OCI-M1 (cell line): ENCODE data around the gene PLAC1.

Source experiments
- DNase-seq: peaks from one replicate; lab custom pipeline; 2025; lab: John Stamatoyannopoulos, UW

The PLAC1 gene

DNA sequence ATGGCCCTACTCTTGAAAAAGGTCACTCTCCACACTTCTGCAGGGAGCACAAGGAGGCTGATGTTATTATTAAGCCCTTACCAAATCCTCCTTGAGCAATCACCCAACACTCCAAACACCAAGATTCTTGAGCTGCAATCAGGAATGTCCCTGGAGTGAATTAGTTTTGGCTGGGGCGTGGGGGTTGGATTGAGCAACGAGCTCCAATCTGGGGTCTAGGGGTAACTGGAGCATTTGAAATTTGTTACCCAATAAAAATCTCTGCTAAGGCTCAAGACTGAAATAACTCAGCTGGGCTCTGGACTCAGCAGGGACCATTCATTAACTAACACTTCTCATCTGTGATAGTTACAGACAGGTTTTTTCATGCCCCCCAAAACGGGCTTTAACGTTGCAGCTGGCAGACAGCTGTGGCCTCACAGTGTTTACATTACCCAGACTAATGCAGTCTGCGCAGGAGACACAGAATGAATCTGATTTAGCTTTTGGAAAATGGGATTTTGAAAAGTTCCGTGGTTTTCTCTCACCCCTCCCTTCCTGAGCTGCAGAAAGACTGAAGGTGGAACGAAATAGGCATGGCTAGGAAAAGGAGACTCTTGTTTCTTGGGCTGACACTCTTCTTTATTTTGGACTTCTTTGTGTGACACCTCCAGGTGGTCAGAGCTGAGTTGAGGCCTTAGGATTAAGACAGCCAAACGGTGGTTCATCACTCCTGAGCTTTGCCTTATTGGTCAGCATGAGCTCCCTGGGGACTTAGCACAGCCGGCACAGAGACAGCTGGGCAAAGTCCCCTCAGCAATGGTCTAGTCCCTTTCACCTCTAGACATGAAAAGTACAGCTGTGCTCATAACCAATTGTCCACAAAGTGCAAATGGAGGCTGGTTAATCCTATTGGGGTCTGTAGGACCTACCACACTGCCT, 26.6 kb downstream of the PLAC1 start:
- no peak for DNase-seq

DNA sequence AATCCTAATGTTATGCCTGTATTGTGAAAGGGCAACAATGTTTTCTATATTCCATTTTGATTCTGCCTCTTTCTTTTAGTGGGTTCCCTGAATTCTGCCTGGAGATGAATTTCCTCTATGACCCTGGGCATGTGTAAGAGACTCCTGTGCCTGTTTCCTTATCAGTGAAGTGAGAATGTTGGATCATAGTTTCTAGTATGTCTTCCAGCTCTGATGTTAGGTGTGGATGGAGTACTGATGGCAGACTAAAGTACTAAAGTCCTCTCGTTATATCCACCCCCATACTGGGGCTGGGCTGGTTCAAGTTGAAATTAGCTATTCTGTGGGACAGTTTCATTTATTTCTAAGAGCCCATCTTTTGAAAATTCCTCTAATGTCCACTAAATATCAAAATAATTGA, 29.6 kb downstream of the PLAC1 start:
- DNase-seq = no peak

- no peak for DNase-seq
These were observed 31.8 kb downstream of the PLAC1 start for GRCh38 chrX:134626434-134626833.

DNA sequence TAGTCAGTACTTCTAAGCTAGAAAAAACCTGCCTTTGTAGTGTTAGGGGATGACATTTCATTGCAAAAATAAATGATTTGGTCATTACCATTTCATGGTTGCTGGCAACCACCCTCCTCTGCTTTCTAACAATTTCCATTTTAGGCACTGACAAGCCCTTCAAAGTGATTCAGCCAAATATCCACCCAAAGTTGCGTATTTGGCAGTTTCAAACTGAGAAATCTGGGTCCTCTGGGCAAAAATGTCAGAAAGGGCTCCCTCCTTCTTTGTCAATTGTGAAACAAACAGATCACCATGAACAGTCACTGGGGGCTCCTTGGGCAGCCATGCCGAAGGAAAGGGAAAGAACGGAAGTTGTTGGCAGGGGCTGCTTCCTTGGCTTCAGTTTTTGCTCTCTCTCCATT, 33.0 kb downstream of the PLAC1 start:
- no peak for DNase-seq

- DNase-seq = no peak
These were observed 34.2 kb downstream of the PLAC1 start for GRCh38 chrX:134624046-134624430.

- no peak for DNase-seq
These were observed 34.8 kb downstream of the PLAC1 start for GRCh38 chrX:134623293-134624045.

DNA sequence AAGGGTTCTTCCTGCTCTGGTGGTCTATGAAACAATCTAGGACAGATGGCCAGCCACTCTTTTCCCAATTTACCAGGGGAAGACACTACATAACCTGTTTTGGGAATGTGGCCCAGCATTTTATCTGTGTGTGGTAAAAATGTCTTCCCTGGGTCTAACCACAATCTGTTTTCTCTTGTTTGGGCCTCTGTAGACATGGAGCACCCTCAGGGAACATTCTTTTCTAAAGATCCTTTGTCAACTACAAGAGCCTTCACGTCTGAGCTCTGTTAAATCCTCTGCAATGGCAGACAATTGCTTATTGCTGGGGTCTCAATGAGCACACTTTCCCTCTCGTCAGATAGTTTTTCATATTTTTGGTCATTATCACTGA, 35.5 kb downstream of the PLAC1 start:
- DNase-seq = no peak

DNA sequence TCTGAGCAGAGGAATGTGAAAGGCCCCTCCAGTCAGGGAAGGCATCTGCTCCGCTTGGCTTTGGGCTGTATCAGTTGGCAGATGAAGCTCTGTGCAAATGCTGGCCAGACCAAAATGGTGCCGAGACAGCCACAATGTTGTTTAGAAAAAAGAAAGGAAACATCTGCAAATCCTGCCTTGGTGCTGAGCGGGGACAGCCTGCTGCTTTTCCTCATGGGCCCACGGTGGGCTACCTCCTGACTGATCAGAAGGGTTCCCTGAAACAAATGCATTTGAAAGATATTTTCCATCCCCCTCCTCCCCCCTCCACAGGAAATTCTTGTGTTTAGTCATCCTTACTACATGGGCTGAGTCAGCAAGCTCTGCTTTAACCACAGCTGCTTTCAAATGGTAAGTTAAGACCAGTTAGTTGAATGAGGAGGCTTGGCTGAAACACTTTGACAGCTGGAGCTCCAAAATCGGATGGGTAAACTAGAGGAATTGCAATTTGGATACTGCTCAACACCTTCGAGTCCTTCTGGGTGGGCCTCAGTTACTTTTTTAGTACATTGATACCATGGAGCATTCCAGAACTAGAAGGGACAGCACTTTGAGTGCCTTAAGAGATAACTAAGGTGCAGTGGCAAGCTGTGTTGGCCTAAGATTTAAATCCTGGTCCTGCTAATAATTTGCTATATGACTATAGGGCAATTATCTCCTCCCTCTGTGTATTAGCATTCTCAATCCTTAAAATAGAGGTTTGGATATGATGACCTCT, 36.0 kb downstream of the PLAC1 start:
- DNase-seq = peak; percentile 70

- DNase-seq = no peak
These were observed 38.4 kb downstream of the PLAC1 start for GRCh38 chrX:134619838-134620237.

- DNase-seq = no peak
These were observed 44.9 kb downstream of the PLAC1 start for GRCh38 chrX:134613396-134613795.

DNA sequence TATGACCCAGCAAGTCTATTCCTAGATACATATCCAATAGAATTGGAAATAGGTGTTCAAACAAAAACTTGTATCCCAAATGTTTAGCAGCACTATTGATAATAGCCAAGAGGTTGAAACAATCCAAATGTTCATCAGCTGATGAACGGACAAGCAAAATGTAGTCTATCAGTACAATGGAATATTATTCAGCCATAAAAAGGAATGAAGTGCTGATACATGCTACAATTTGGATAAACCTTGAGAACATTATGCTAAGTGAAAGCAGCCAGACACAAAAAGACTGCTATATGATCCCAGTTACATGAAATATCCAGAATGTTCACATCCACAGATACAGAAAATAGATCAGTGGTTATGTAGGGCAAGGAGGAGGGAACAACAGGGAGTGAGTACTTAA, 50.1 kb downstream of the PLAC1 start:
- no peak for DNase-seq

DNA sequence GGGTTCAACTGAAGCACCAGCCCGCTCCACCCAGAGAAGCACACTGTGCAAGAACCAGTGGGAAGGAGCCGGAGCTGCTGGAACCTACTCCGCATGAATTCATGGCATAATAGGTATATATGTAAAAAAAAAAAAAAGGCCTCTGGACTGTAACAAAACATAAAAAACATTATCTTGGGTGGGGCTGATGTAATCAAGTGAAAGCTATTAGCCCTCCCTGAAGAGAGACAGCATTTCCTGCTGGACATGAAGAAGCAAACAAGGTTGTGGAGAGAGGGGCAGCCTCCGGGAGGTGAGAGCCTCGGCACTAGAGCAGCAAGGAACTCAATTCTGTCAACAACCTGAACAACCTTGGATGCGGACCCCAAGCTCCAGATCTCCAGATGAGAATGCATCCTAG, 50.7 kb downstream of the PLAC1 start:
- peak; percentile 16 for DNase-seq

GRCh38 chrX:134604701-134605311, 53.5 kb downstream of the PLAC1 start:
- DNase-seq = peak; percentile 32

- peak; percentile 49 for DNase-seq
These were observed 54.2 kb downstream of the PLAC1 start for GRCh38 chrX:134603806-134604700.

GRCh38 chrX:134602410-134602809, 55.9 kb downstream of the PLAC1 start:
- DNase-seq = no peak

DNA sequence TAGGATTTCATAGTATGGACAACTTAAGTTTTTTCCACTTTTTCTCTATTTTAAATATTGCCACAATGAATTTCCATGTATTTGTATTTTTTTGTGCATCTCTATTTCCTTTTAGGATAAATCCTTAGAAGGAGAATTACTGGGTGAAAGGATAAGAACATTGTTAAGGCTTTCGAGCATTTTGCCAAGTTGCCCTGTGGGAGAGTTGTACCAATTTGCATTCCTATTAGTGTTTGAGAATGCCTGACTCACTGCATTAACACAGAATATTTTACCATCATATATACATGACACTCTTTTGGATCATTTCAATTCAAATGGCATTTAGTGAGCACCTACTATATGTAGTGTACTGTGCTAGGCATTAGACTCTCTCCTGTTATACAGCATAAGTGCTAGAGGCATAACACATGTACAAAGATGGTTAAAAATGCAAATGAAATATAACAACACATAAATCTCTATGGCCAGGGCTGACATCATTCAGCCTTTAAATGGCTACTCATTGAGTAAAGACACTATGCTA, 57.0 kb downstream of the PLAC1 start:
- DNase-seq = no peak

DNA sequence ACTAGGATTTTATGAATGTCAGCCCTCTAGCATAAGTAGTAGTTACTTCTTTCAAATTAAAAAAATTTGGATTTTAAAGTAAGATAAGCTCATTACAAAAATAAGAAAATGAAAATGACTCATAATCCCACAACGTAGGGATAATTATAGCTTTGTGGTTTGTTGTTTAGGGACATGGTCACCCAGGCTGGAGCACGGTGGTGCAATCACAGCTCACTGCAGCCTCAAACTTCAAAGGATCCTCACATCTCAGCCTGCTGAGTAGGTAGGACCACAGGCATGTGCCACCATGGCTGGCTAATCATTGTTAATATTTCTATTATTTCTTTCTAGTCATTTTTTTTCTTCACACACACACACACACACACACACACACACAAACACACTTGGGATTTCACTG, 57.6 kb downstream of the PLAC1 start:
- DNase-seq = peak; percentile 49

DNA sequence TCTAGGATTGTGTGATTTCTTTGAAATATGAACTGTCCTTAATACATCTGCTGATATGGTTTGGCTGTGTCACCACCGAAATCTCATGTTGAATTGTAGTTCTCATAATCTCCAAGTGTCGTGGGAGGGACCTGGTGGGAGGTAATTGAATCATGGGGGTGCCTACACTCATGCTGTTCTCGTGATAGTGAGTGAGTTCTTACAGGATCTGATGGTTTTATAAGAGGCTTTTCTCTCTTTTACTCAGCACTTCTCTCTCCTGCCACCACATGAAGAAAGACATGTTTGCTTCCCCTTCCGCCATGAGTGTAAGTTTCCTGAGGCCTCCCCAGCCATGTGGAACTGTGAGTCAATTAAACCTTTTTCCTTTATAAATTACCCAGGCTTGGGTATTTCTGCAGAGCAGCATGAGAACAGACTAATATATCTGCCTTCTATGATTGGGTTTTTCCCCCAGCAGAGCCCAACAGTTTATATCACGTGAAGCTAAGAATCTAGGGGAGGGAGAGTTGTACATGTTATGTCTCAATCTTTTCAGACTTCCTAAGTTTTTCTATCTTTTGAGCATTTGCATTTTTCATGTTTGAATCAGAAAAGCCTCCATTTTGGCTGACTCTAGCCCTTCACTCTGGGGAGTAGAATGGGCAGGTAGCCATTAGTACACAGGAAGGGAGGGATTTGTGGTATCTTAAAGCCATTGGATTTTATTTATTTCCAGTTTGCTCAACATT, 58.9 kb downstream of the PLAC1 start:
- peak; percentile 4 for DNase-seq

DNA sequence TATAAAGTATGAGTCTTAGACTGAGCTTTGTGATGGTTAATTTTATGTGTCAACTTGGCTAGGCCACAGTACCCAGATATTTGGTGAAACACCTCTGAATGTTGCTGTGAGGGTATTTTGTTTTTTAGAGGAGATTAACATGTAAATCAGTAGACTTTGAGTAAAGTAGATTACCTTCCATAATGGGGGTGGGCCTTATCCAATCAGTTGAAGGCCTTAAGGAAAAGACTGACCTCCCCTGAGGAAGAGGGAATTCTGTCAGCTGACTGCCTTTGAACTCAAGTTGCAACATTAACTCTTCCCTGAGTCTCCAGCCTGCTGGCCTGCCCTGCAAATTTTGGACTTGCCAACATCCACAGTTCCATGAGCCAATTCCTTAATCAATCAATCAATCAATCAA, 66.0 kb downstream of the PLAC1 start:
- DNase-seq = no peak

DNA sequence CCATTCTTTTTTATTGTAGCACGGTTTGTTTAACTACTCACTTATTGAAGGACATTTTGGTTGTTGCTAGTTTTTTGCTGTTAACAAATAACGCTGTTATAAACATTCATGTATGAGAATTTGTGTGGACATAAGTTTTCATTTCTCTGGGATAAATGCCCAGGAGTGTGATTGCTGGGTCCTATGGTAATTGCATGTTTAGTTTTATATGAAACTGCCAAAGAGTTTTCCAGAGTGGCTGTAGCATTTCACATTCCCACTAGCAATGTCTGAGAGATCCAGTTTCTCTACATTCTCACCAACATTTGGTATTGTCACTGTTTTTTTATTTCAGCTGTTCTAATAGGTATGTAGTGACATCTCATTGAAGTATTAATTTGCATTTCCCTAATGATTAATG, 66.8 kb downstream of the PLAC1 start:
- no peak for DNase-seq
